Body of pancreas (tissue), 4 donors: ENCODE measurements around the gene GAK.

Experiments used
- CTCF ChIP-seq, 7 experiments: fragments of 450-650 bp in 4 of 7; fragments of 200-600 bp in 3 of 7; sonication (generic) in 3 of 7; IDR thresholded peaks; one replicate each; pipeline ENCODE4 v1.5.1; 2016 to 2019; ENCODE audit warnings: antibody characterized with exemption in 7 of 7
- POLR2A ChIP-seq, 3 donors: fragments of 450-650 bp; IDR thresholded peaks; one replicate each; pipeline ENCODE4 v1.6.1; 2016; ENCODE audit warnings: antibody characterized with exemption in 3 of 3, mild to moderate bottlenecking in 2 of 3

- TF ChIP-seq CTCF (IDR thresholded peaks at IDR 0.05): no peak
- no peak for TF ChIP-seq POLR2A (IDR thresholded peaks at IDR 0.05)
These were observed 86.8 kb downstream of the GAK start for GRCh38 chr4:845233-845835.
